HG03521 (cell line): Measurements from ENCODE around the gene MRPL49.

Source experiments
- ATAC-seq: cut with Tn5 transposase; IDR thresholded peaks from one replicate; pipeline ENCODE4 v1.9.1; 2021; ENCODE audit warnings: mild to moderate bottlenecking, moderate library complexity; ENCODE audit not compliant: unreplicated experiment

Gene MRPL49

GRCh38 chr11:65102142-65103095, 19.7 kb upstream of the MRPL49 start:
- no peak for ATAC-seq

- ATAC-seq: no peak
Measured at GRCh38 chr11:65103476-65103875, 18.6 kb upstream of the MRPL49 start.

GRCh38 chr11:65104628-65105027, 17.5 kb upstream of the MRPL49 start:
- no peak for ATAC-seq

GRCh38 chr11:65107078-65107477, 15.0 kb upstream of the MRPL49 start:
- ATAC-seq: no peak

GRCh38 chr11:65107751-65108468, 14.2 kb upstream of the MRPL49 start:
- no peak for ATAC-seq

- no peak for ATAC-seq
Measured at GRCh38 chr11:65108469-65109123, 13.5 kb upstream of the MRPL49 start.

- ATAC-seq: no peak
Measured at GRCh38 chr11:65109231-65110198, 12.6 kb upstream of the MRPL49 start.

- no peak for ATAC-seq
Measured at GRCh38 chr11:65110354-65110861, 11.7 kb upstream of the MRPL49 start.

- no peak for ATAC-seq
Measured at GRCh38 chr11:65111159-65111743, 10.9 kb upstream of the MRPL49 start.

- ATAC-seq: peak; percentile 62
Measured at GRCh38 chr11:65111744-65112545, 10.2 kb upstream of the MRPL49 start, which contains the start of gene TM7SF2. Gene TM7SF2 (plus strand): TSS chr11:65111872. CDS start chr11:65112016, 144 bp downstream.

- ATAC-seq: no peak
Measured at GRCh38 chr11:65112546-65113360, 9.4 kb upstream of the MRPL49 start.

- no peak for ATAC-seq
Measured at GRCh38 chr11:65113361-65113756, 8.8 kb upstream of the MRPL49 start.

- ATAC-seq: no peak
Measured at GRCh38 chr11:65113839-65114238, 8.3 kb upstream of the MRPL49 start.

- no peak for ATAC-seq
Measured at GRCh38 chr11:65114538-65115171, 7.5 kb upstream of the MRPL49 start.

GRCh38 chr11:65115361-65116082, 6.6 kb upstream of the MRPL49 start:
- no peak for ATAC-seq

- no peak for ATAC-seq
Measured at GRCh38 chr11:65116370-65117205, 5.5 kb upstream of the MRPL49 start.
